OCI-LY7 (cell line): Measurements from ENCODE around the gene HDGFL2.

Source experiments
- EZH2phosphoT487 ChIP-seq: fragments of 200-600 bp; sonication (generic); IDR thresholded peaks from 2 replicates; pipeline ENCODE4 v1.6.1; 2018; ENCODE audit warnings: low read depth, borderline replicate concordance, mild to moderate bottlenecking, mixed run types, antibody characterized with exemption, low read length, moderate library complexity, mixed read lengths
- TF ChIP-seq, protein P1 (sequence below): fragments of 200-600 bp; sonication (generic); conservative IDR thresholded peaks from 2 replicates; pipeline ENCODE4 v1.5.1; 2014; ENCODE audit warnings: mild to moderate bottlenecking, antibody characterized with exemption, low read length, moderate library complexity, mixed read lengths

DNA sequence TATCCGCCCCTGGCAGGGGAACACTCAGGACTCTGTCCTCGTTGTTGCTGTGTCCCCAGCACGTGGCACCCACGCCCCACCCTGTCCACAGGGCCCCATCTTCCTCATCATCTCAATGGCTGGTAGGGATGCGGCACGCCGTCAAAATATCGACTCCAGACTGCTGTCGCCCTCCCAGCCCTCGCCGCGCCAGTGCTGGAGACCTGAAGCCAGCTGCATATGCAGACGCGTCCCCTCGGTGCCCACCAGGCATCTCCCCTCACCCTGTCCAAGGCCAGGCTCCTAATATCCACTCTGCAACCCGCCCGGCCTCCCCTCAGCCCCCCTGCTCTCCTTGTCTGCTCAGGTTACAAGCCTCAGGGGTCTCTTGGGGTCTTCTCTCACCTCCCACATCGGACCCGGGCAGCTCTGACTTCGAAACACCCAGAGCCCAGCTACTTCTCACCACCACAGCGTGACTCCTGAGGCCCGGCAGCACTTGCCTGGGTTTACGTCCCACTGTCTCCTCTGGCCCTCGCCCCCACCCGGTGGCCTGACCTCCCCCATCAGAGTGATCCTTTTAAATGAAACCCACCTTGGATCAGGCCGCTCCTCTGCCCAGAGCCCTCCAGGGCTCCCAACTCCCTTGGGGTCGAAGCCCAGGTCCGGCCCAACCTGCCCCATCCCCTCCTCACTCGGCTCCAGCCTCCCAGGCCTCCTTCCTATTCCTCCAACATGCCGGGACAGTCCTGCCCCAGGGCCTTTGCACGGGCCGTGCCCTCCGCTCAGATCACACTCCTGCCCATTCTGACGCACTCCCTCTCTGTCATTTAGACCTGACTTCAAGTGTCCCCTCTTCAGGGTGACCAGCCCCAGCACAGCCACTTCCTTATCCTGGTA, 33.7 kb downstream of the HDGFL2 start:
- TF ChIP-seq, protein P1, sequence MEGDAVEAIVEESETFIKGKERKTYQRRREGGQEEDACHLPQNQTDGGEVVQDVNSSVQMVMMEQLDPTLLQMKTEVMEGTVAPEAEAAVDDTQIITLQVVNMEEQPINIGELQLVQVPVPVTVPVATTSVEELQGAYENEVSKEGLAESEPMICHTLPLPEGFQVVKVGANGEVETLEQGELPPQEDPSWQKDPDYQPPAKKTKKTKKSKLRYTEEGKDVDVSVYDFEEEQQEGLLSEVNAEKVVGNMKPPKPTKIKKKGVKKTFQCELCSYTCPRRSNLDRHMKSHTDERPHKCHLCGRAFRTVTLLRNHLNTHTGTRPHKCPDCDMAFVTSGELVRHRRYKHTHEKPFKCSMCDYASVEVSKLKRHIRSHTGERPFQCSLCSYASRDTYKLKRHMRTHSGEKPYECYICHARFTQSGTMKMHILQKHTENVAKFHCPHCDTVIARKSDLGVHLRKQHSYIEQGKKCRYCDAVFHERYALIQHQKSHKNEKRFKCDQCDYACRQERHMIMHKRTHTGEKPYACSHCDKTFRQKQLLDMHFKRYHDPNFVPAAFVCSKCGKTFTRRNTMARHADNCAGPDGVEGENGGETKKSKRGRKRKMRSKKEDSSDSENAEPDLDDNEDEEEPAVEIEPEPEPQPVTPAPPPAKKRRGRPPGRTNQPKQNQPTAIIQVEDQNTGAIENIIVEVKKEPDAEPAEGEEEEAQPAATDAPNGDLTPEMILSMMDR: no peak
- no peak for TF ChIP-seq EZH2phosphoT487
